ENCODE data around the gene PLXDC2.

DNA sequence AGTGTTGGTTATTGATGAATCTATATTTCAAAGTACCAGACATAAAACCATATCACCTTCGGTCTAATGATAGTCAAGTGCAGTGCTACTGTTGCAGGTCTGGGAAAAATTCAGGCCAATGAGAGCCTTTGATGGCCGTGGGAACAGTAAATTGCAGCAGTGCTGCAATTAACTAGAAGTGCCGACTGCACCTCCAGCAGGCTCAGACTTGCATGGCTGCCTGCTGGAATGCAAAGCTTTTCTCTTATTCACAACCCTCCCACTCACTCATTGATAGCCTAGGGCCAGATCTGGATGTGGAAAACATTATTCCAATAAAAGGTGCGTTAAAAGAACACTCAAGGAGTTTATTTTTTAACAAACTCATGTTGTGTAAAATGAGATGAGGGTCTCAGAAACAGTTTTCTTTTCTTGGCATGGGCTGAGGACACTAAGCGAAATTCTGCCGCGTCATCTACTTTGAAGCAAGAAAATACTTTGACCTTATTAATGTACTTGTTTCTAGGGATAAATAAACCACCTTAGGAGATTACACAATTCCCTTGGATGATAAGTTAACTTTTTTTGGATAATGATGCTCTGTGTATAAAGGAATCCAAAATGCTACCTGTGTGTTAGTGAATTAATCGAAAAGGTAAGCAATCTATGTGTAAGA, 17.1 kb downstream of the PLXDC2 start:
- TF ChIP-seq, protein P1, sequence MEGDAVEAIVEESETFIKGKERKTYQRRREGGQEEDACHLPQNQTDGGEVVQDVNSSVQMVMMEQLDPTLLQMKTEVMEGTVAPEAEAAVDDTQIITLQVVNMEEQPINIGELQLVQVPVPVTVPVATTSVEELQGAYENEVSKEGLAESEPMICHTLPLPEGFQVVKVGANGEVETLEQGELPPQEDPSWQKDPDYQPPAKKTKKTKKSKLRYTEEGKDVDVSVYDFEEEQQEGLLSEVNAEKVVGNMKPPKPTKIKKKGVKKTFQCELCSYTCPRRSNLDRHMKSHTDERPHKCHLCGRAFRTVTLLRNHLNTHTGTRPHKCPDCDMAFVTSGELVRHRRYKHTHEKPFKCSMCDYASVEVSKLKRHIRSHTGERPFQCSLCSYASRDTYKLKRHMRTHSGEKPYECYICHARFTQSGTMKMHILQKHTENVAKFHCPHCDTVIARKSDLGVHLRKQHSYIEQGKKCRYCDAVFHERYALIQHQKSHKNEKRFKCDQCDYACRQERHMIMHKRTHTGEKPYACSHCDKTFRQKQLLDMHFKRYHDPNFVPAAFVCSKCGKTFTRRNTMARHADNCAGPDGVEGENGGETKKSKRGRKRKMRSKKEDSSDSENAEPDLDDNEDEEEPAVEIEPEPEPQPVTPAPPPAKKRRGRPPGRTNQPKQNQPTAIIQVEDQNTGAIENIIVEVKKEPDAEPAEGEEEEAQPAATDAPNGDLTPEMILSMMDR (IDR thresholded peaks at IDR 0.05; ENCODE audit: low read depth, low read length, poor library complexity, severe bottlenecking) = no peak
- no peak for TF ChIP-seq EZH2phosphoT487 (IDR thresholded peaks at IDR 0.05; ENCODE audit: borderline replicate concordance, low read length)
